H1 (cell line): Measurements from ENCODE around the gene OBI1. TPM values are rescaled to one million over a fixed set of nuclear protein-coding genes. Genes with fewer than 3 reads are reported as not detected.

ENCODE experiments used
- GABPA ChIP-seq: IDR thresholded peaks from 2 replicates; pipeline ENCODE4 v1.6.1; 2011; ENCODE audit warnings: mild to moderate bottlenecking, low read length, moderate library complexity, borderline replicate concordance; ENCODE audit not compliant: insufficient read depth
- KDM1A ChIP-seq: fragments of 200-600, 300-600 bp; sonication (generic); IDR thresholded peaks from 2 replicates; pipeline ENCODE4 v1.7.1; 2016; ENCODE audit warnings: mild to moderate bottlenecking, low read length, borderline replicate concordance
- NRF1 ChIP-seq: IDR thresholded peaks from 2 replicates; pipeline ENCODE4 v1.6.1; 2011; ENCODE audit warnings: mild to moderate bottlenecking, low read depth, low read length, improper control_type of control experiment
- SIRT6 ChIP-seq: IDR thresholded peaks from one replicate; pipeline ENCODE4 v1.7.1; 2012; ENCODE audit warnings: low read length, inconsistent platforms
- TAF7 ChIP-seq: optimal IDR thresholded peaks from 2 replicates; pipeline ENCODE3; 2011; ENCODE audit warnings: low read depth, mild to moderate bottlenecking, inconsistent platforms, low read length, moderate library complexity, borderline replicate concordance
- polyA plus RNA-seq, 7 experiments: library from polyadenylated mRNA; depleted of rRNA in 3 of 7; stranded (reverse) in 5 of 7; unstranded in 2 of 7; fragments of >200 nt in 5 of 7; fragments of 200-250 nt in 2 of 7; gene quantifications; 1 replicate in 5 of 7; 2 replicates in 1 of 7; 4 replicates in 1 of 7; pipeline versions ENCODE4 v1.2.1 to v1.2.3, GENCODE V29; 2011 to 2013; ENCODE audit warnings: missing spikeins in 2 of 7, mixed read lengths in 2 of 7
- total RNA-seq: library from RNA; stranded (reverse); fragmentation: NEBNext Ultra II Directional; extraction: Animal tissue kit (Norgen Biotek cat#: 25700); gene quantifications from 2 replicates; pipeline ENCODE4 v1.2.1, GENCODE V29; 2021

Gene OBI1
- total and polyA plus RNA-seq, 2 of the 8 experiments (the other 6 are each of a cell fraction or from before 2014, with no cell fraction given) = 7.1 to 14.3 TPM

DNA sequence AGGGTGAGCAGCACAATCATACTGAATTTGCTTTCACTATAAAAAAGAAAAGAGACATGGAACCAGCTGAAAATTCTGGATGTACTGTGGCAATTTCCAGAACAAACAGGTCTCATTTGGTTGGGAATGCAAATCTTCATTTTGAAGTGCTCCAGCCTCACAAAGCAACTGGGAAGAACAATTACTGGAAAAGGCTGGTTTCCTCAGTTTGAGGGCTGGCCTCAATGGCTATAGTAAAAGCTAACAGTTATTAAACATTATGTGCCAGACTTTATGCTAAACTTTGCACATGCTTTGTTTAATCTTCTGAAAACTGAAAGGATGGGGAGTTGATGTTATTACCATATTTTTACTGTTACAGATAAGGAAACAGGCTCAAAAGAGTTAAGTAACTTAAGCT, 3.0 kb downstream of the OBI1 start (continued):
- TF ChIP-seq KDM1A (no peak), NRF1 (no peak), SIRT6 (no peak), GABPA (no peak), TAF7 (no peak)
